OCI-LY3 (cell line): ENCODE results near the gene FXR2.

ENCODE experiments used
- CTCF ChIP-seq: fragments of 200-600, 300-600 bp; sonication (generic); IDR thresholded peaks from 2 replicates; pipeline ENCODE4 v1.5.1; 2014; ENCODE audit warnings: antibody characterized with exemption, low read length, low read depth
- EZH2phosphoT487 ChIP-seq: fragments of 200-600 bp; shearing (Covaris generic); IDR thresholded peaks from 2 replicates; pipeline ENCODE4 v1.6.1; 2018; ENCODE audit warnings: antibody characterized with exemption, mixed run types, low read depth

- TF ChIP-seq EZH2phosphoT487 = no peak
- no peak for TF ChIP-seq CTCF
Observed at GRCh38 chr17:7633093-7633492, 18.4 kb upstream of the FXR2 start.
